GM12865 (cell line): ENCODE measurements around the gene YDJC.

Experiments
- DNase-seq: peaks from one replicate; pipeline ENCODE4 v3.0.0; 2010; ENCODE audit warnings: low read depth
- H3K4me3 ChIP-seq: 2 replicates; pipeline ENCODE4 v1.5.1; 2011; ENCODE audit warnings: mild to moderate bottlenecking, low read depth, low read length, control low read depth
- TF ChIP-seq, protein P1 (sequence below): IDR thresholded peaks from 2 replicates; pipeline ENCODE4 v1.5.1; 2011; ENCODE audit warnings: low read length, control low read depth, low read depth, inconsistent platforms; ENCODE audit not compliant: insufficient read depth; ENCODE audit errors: missing control alignments

Gene YDJC

DNA sequence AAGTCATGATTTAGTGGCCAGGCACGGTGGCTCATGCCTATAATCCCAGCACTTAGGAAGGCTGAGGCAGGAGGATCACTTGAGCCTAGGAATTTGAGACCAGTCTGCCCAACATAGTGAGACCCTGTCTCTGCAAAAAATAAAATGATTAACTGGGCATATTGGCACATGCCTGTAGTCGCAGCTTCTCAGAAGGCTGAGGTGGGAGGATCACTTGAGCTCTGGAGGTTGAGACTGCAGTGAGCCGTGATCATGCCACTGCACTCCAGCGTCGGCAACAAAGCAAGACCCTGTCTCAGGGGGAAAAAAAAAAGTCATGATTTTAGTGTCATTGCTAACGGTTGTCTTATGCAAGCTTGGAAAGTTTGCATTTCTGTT, 50.4 kb downstream of the YDJC start:
- no peak for DNase-seq
- TF ChIP-seq, protein P1, sequence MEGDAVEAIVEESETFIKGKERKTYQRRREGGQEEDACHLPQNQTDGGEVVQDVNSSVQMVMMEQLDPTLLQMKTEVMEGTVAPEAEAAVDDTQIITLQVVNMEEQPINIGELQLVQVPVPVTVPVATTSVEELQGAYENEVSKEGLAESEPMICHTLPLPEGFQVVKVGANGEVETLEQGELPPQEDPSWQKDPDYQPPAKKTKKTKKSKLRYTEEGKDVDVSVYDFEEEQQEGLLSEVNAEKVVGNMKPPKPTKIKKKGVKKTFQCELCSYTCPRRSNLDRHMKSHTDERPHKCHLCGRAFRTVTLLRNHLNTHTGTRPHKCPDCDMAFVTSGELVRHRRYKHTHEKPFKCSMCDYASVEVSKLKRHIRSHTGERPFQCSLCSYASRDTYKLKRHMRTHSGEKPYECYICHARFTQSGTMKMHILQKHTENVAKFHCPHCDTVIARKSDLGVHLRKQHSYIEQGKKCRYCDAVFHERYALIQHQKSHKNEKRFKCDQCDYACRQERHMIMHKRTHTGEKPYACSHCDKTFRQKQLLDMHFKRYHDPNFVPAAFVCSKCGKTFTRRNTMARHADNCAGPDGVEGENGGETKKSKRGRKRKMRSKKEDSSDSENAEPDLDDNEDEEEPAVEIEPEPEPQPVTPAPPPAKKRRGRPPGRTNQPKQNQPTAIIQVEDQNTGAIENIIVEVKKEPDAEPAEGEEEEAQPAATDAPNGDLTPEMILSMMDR: no peak
- H3K4me3 ChIP-seq: no peak overlapping the region
